Stimulated activated CD8-positive, alpha-beta memory T cell treated with anti-CD3 and anti-CD28 coated beads, Interleukin-4, amount 100 ng/mL, for 48 hours (primary cell): ENCODE data around the gene RAB2B.

Source experiments
- DNase-seq: peaks from one replicate; pipeline ENCODE4 v3.0.0-alpha.2; 2020

Gene RAB2B

GRCh38 chr14:21476925-21477681 is at the start of gene RAB2B, which contains the start of gene TOX4:
Gene RAB2B, minus strand, starts transcription at chr14:21476959. Its CDS starts 87 bp downstream, at chr14:21476872.
Gene TOX4, plus strand, starts transcription at chr14:21477195. Its CDS starts 84 bp downstream, at chr14:21477279.
- peak; percentile 91 for DNase-seq

DNA sequence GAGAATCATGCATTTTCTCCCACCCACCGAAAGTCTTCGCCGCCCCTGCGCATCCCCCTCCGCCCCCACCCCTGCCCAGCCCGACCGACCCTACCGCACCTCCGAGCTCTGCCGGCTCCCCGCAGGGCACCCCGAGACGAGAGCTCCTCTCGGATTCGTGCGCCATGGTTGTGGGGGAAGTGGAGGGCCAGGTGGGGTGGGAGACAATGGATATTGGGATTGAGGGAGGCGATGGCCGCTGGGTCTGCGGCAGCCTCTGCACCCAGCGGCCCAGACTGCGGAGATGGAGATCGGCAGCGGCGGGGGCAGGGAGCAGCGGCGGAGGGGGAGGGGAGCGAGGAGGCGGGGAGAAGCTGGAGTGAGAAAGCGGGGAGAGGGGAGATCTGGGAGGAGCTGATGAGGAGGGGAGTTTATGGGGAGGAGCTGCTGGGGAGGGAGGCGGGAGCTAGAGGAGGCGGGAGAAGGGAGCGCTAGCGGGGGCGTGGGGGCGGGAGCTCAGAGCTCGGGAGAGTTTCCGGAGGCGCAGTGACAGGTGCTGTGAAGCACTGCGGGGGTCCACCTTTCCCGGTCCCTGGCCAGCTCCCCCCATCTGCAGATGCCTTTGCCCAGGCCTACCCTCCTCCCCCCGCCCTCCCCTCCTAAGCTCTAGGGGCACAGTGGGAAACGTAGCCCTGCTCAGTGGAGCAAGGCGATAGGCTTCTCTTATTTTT is 49.4 kb upstream of the RAB2B start, which contains the start of gene SALL2:
SALL2 (minus strand) TSS at position 385 of the 710 bp plus-strand sequence; CDS start at position 166, 219 bp downstream.
- DNase-seq: peak; percentile 81

DNA sequence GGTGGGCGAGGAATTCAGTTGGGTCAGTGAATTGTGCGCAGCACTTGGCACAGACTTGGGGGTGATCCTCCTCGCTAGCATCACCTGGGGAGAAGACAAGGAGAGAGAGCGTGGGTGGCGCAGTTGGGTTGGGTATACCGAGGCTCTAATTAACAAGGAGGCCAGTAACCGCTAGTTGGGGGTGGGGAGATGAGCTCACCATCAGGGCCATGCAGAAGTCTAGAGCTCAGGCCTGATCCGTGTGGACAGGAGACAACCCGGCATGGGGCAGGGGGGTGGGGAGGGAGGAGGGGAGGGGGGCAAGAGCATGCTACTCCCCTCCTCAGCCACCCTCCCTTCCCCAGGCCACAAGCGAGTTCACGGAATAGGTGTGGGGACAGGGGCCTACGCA is 48.8 kb upstream of the RAB2B start:
- no peak for DNase-seq

GRCh38 chr14:21524575-21525490 is 48.1 kb upstream of the RAB2B start:
- no peak for DNase-seq

DNA sequence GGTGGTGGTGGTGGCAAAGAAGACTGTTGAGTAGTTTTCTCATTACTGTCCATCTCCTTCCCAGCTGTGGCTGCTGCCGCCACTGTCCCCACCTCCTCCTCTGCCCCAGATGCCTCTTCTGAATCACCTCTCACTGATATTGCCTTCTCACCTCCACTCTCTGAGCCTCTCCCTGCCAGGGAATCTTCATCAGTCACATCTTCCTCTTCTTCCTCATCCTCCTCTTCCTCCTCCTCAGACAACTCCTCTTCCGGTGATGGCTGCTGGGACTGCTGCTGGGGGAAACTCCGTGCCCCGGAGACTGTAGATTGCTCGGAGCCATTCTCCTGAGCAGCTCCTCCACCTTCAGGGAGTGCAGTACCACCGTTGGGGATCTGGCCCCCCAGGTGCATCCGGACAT is 46.4 kb upstream of the RAB2B start:
- no peak for DNase-seq

- DNase-seq: no peak
Measured at GRCh38 chr14:21521501-21521900, 44.7 kb upstream of the RAB2B start.

DNA sequence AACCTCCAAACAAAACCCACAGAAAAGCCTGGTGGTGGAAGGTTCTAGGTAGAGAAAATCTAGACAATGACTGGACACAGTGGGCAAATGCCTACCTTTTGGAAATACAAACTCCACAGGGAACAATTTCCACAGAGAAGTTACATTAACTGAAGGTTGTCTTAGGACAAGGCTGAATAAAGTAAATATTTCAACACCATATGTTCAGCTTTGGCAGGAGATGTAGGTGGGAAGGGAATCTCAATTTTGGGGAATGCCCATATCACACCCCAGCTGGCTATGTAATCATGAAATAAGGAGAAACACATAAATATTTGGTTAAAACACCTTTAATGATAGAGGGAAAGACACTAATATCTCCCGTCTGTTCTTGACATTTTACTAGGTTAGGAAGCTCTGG is 44.0 kb upstream of the RAB2B start:
- DNase-seq: no peak

DNA sequence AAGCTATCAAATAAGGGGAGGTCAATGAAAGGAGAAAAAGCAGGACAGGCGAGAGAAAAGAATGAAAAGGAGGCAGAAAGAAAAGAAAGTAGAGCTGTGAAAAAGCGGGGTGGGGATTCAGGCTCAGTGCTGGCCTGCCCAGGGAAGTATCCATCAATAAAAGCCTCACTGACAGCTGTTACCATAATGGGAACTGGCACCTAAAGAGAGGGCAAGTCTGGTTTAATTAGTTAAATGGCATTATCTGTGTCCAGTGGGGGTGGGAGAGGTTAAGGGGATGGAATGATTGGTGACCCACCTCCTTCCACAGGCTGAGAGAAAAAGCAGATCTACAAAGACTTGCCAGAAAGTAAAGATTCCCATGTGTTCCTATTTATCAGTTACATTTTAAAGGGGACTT is 42.0 kb upstream of the RAB2B start:
- DNase-seq: no peak

- no peak for DNase-seq
Measured at GRCh38 chr14:21514341-21514740, 37.6 kb upstream of the RAB2B start.

DNA sequence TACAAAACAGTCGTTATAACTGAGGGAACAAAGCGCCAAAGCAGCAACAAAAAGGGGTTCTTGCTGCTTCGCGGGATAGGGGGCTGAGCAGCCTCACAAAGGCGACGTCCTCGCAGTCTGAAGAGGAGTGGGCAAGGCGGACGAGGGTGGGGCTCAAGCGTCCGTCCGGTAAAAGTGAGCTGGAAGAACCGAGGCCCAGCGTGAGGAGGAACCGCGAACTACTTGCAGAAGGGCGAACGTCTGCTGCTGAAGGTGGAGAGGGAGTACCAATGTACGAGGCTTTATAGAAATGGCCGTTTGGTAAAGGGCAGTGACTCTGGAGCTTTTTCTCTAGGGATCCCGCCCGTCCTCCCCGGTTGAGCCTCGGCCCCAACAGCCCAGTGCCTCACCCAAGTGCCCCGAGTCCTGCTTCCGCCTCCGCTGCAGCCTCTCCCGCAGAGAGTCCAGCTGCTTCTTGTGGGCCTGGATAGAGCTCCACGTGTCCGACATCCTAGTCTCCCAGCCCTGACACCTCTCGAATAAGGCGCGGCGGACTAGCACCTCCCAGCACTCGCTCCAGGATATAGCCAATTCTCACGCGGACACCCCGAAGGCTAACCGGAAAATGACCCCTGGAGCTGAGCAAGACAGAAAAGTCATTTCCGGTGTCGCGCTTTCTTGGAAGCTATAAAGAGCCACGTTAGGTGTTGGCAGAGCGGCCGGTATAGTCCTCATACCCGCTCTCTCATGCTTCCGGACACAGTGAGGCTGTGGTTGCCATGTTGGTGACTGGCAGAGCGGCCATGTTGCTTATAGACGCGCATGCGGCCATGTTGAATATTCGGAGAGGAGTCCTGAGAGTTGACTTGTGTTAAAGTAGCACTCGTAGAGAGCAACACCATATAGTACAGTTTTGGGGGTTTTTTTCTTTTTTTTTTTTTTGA is 34.2 kb upstream of the RAB2B start, which contains the start of gene METTL3:
METTL3 (minus strand) TSS at position 606 of the 923 bp plus-strand sequence; CDS start at position 489, 117 bp downstream.
- DNase-seq: peak; percentile 92

DNA sequence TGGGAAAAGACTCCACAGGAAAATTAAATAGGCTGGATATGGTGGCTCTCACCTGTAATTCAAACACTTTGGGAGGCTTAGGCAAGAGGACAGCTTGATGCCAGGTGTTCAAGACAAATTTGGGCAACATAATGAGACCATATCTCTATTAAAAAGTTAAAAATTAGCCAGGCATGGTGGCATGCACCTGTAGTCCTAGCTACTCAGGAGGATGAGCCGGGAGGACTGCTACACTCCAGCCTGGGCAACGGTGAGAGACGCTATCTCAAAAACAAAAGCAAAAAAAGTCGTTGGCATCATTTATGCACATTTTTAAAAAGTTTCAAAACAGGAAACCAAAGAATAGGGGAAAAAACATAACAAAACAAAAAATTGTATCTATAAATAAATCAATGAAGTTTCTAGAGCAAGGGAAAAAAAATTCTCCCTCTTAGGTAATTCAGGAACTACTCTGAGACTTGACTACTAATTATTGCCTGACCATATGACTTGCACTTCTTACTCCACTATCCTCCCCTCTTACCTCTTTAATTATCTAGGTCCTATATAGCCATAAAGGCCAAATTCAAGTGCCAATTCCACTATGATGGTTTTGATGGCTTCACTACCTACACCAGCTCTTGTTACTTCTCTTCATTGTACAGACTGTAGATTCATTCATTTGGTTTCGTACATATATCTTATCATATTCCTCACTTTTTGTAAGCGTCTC is 32.8 kb upstream of the RAB2B start:
- DNase-seq: no peak

- no peak for DNase-seq
Measured at GRCh38 chr14:21506557-21506956, 29.8 kb upstream of the RAB2B start.

DNA sequence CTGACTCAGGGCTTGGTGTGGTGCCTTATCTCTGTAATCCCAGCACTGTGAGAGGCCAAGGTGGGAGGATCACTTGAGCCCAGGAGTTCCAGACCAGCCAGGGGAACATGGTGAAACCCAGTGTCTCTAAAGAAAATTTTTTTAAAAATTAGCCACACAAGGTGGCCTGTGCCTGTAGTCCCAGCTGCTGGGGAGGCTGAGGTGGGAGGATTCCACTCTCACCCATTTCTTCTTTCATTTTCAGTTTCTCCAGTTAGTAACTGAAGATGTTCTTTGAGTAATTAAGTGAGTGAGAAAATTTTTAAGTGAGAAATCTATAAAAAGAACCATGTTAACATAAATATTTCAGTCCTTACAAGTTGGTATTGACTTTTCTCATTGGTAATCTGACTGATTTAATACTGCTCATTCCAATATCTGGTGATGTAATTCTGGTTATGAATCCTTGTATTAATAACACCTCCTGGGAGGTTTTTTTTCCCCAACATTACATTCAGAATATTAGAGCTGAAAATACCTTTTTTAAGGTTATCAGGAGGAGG is 28.3 kb upstream of the RAB2B start:
- DNase-seq: no peak

DNA sequence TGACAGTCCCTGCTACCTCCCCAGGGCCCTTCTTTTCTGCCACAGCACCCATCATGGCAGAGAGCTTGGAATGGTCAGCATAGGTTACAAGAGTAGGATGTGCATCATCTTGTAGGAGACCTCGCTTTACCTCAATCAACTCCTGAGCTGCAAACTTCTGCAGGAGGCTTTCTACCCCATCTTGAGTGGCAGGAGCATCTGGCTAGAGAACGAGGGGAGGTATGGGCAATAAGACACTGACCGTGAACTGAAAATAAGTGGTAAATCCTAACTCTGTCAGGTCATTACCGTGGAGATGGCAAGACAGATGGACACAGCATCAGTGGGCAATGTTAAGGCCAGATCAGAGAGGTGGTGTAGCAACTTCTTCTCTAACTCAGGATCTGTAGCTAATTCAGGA is 26.6 kb upstream of the RAB2B start:
- DNase-seq: no peak

DNA sequence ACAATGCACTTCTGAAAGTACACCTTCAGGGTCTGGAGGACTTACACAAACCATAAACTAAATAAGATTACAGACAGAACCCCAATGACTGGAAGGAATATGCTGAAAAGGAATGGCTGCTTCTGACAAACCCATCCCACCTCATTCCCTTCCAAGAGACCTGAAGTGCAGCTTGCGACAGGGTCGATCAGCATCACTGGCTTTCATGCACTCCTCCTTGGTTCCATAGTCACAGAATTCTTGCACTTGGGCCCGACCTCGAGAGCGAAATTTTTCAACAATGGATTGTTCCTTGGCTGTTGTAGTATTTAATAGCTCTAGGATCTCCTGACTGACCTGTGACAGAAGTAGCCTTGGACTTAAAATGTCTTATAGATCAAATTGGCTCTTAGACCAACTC is 24.8 kb upstream of the RAB2B start:
- DNase-seq: no peak

GRCh38 chr14:21498540-21499526 is 22.1 kb upstream of the RAB2B start:
- no peak for DNase-seq

DNA sequence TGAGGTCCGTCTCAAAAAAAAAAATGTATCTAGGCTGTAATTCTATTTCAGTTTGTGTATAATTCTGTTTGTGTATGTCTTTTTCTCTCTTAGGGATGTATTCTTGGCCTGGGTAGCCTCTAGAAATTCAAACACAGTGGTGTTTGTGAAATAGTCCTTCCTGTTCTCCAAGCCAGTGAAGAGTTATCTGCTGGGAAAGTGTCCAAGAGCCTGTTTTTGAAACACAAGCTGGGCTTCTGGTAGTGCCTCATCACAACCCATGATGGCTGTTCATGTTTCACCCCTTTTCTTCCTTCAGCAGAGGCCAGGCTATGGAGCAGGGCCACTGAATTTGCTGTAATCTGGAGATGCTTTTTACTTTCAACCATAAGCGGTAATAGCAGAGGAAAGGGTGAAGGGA is 19.7 kb upstream of the RAB2B start:
- DNase-seq: no peak

DNA sequence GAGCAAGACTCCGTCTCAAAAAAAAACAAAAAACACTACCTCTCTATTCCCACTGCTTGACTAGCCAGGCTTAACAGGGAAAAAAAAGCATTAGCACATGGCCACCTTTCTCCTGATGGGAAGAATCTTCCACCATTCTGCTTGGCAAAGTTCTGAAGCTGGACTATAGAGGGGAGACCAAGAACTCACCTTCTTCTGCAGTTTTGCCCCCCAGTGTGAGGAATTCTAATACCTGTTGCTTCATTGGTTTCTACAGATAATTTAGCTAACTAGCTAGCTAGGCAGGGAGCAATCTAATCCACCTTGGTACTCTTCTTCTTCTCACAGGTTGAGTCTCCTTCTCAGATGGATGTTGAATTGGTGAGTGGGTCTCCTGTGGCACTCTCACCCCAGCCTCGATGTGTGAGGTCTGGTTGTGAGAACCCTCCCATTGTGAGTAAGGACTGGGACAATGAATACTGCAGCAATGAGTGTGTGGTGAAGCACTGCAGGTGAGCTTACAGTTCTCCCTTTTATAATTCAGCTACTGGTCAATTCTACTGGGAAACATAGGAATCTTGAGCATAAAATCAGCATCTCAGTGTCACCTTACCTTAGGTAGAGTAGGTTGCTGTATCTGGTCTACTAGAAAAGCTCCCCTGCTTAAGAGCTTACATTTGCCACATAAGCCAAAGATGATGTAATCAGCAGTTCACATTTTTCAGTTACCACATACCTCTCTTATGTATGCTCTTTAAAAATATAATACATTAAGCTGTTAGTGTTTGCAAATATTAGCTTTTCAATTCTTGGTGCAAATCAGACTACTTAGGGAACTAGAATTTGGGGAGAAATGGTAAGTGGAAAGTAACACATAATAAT is 18.4 kb upstream of the RAB2B start:
- DNase-seq: no peak
